Fibroblast of pulmonary artery (primary cell): ENCODE results near the gene ZBTB9.
A peak's percentile ranks its signal among the peaks of the same experiment; 100 is the strongest.

ENCODE experiments used
- DNase-seq: peaks from one replicate; pipeline ENCODE4 v3.0.0-alpha.2; 2010; ENCODE audit warnings: low read depth
- H3K4me3 ChIP-seq: replicated peaks from 2 replicates; pipeline ENCODE4 v1.5.1; 2011; ENCODE audit warnings: low read depth, mild to moderate bottlenecking, control low read depth, low read length, moderate library complexity
- CTCF ChIP-seq: IDR thresholded peaks from 2 replicates; pipeline ENCODE4 v1.5.1; 2011; ENCODE audit warnings: mild to moderate bottlenecking, control low read depth, low read length, inconsistent platforms; ENCODE audit errors: missing control alignments

Gene ZBTB9

GRCh38 chr6:33443619-33444504 is 10.5 kb upstream of the ZBTB9 start:
- no peak for TF ChIP-seq CTCF
- no peak overlapping the region for H3K4me3 ChIP-seq
- no peak for DNase-seq

GRCh38 chr6:33445119-33445603 is 9.2 kb upstream of the ZBTB9 start:
- no peak for TF ChIP-seq CTCF
- no peak for DNase-seq

GRCh38 chr6:33446356-33446755 is 8.0 kb upstream of the ZBTB9 start:
- no peak for TF ChIP-seq CTCF
- no peak overlapping the region for H3K4me3 ChIP-seq
- no peak for DNase-seq

More at GRCh38 chr6:33445119-33445603, 9.2 kb upstream of the ZBTB9 start:
- no peak overlapping the region for H3K4me3 ChIP-seq

GRCh38 chr6:33450434-33450833 is 3.9 kb upstream of the ZBTB9 start:
- TF ChIP-seq CTCF: no peak
- H3K4me3 ChIP-seq: no peak overlapping the region
- DNase-seq: peak; percentile 35

GRCh38 chr6:33451606-33452005 is 2.8 kb upstream of the ZBTB9 start:
- no peak for TF ChIP-seq CTCF
- no peak overlapping the region for H3K4me3 ChIP-seq
- no peak for DNase-seq

GRCh38 chr6:33452496-33452895 is 1.9 kb upstream of the ZBTB9 start:
- TF ChIP-seq CTCF: no peak
- DNase-seq: no peak
- no peak overlapping the region for H3K4me3 ChIP-seq
